ENCODE results near the gene POU5F1.

GRCh38 chr6:31142361-31142761, 28.1 kb downstream of the POU5F1 start:
- TF ChIP-seq, protein P1, sequence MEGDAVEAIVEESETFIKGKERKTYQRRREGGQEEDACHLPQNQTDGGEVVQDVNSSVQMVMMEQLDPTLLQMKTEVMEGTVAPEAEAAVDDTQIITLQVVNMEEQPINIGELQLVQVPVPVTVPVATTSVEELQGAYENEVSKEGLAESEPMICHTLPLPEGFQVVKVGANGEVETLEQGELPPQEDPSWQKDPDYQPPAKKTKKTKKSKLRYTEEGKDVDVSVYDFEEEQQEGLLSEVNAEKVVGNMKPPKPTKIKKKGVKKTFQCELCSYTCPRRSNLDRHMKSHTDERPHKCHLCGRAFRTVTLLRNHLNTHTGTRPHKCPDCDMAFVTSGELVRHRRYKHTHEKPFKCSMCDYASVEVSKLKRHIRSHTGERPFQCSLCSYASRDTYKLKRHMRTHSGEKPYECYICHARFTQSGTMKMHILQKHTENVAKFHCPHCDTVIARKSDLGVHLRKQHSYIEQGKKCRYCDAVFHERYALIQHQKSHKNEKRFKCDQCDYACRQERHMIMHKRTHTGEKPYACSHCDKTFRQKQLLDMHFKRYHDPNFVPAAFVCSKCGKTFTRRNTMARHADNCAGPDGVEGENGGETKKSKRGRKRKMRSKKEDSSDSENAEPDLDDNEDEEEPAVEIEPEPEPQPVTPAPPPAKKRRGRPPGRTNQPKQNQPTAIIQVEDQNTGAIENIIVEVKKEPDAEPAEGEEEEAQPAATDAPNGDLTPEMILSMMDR (IDR thresholded peaks at IDR 0.05), result no peak
- no peak for TF ChIP-seq EP300 (IDR thresholded peaks at IDR 0.05)

Data from gastroesophageal sphincter (tissue), 3 donors.